Smooth muscle cell of trachea (primary cell): ENCODE results near the gene OR6B2. TPM values are rescaled to one million over a fixed set of nuclear protein-coding genes. Genes with fewer than 3 reads are reported as not detected.

ENCODE experiments used
- total RNA-seq: library from RNA; depleted of rRNA; stranded (reverse); fragments of >200 nt; gene quantifications from 2 replicates; pipeline ENCODE4 v1.2.1, GENCODE V29; 2014

OR6B2 gene
- total RNA-seq, result 0.17 TPM in 1 of 2 replicates, not detected in the other

DNA sequence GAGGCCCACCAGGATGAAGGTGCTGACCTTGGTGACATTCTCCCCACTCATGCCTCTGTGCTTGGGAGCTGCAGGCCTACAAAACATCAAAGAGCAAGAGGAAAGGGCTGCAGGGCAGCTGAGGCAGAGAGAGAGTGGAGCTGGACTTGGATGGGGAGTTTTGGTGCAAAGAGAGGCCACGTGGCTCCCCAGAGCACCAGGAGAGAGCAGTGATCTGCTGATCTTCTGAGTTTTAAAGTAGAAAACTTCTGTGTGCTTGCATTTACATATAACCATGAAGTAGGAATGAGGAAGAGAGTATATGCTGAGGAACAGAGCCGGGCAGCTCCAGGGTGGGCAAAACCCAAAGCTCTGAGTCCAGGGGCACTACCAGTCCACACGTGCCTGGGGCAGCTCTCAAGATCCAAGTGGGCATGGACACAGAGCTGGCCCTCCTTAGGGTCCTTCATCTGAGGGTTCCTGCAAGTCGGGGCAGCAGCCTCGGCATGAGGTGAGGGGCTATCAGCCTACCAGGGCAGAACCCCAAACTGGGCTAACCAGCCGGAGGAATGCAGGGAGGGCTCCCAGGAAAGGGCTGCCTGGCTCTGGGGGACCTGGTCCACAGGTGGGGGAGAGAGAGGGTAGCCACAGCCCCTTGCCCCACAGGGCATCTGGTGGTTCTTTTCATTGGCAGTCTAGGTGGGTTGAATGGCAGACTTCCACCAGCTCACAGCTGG is at the start of gene OR6B2:
Gene OR6B2, minus strand, starts transcription at position 51 of the 716 bp plus-strand sequence. Its CDS starts 0 bp downstream, at position 51.

DNA sequence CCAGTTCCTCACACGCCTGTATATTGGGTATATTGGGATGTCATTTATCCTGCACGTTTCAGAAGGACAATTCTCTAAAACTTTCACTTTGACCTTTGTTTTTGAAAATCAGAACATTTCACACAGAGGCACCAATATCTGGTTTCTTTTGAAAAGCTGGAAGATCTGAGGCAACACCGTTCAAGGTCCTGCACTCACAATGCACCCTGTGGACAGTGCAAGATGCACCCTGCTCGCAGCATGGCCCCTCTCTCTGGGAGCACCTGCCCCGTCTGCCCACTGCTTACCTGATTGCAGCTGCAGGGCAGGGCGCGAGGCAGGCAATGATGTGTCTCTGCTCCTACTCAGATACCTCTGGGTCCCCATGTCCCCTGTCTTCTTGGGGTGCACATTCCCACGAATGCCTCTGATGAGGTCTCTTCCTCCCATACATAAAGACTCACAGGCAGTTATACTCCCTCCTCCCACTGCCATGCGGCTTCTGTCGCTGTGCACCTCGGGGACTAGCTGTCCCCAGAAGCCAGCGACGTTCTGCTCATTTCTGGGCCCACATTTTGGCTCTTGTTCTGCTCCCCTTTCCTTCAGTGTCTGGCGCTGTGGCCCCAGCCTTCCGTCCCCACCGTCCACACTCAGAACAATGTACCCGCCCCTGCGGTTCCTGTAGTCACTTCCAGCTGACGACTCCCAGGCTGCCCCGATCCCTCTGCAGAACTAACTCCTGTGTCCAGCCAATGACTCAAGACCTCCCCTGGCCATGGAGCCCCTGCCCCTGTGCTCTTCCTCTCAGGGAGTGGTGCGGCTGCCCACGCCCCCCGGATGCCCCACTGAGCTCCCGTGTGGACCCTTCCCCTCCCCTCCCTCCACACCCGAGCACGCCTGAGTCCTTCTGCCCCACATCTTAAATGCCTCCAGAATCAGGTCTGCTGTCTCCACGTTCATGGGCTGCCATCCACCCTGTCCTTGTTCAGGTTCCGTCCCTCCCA is 23.2 kb upstream of the OR6B2 start, which contains the start of gene OR6B3:
Gene OR6B3, minus strand, starts transcription at position 349 of the 983 bp plus-strand sequence.

Other genes starting within 250 kb of the OR6B2 start
- gene NDUFA10, start 5.1 kb downstream of the OR6B2 start, total RNA-seq, result 107 and 154 TPM in 2 replicates
- gene OR6B3, start 23.1 kb upstream of the OR6B2 start, total RNA-seq, result not detected in 2 replicates
- gene COPS9, start 105.9 kb upstream of the OR6B2 start, total RNA-seq, result 62.0 and 87.6 TPM in 2 replicates
- gene OTOS, start 110.2 kb upstream of the OR6B2 start, total RNA-seq, result 1.2 TPM in 1 of 2 replicates, not detected in the other